Keratinocyte (primary cell): ENCODE measurements around the gene NSMCE1. TPM values are rescaled to one million over a fixed set of nuclear protein-coding genes. Genes with fewer than 3 reads are reported as not detected.
"Not testable (repeated sequence)": the region's sequence is repeated elsewhere in the genome, so short reads cannot be mapped to it uniquely, and the experiment has no call there.

ENCODE experiments used
- DNase-seq: peaks from one replicate; pipeline ENCODE4 v3.0.0-alpha.2; 2011; ENCODE audit warnings: low read depth, missing footprints, low spot score
- FAIRE-seq: peaks from 2 replicates; lab custom pipeline; 2011; peaks lifted over from hg19 to GRCh38; lab: Jason Lieb, UNC
- H2AFZ ChIP-seq: 2 replicates; pipeline ENCODE4 v1.6.0; 2012; ENCODE audit warnings: low read length, control low read depth, inconsistent platforms; ENCODE audit not compliant: control insufficient read depth
- H3K27ac ChIP-seq: 2 replicates; pipeline ENCODE4 v1.5.1; 2011; ENCODE audit warnings: low read length; ENCODE audit not compliant: control insufficient read depth, insufficient read depth
- H3K27me3 ChIP-seq: 3 replicates; pipeline ENCODE4 v1.6.0; 2011; ENCODE audit warnings: low read length; ENCODE audit not compliant: control insufficient read depth, insufficient read depth; ENCODE audit errors: extremely low read depth
- H3K36me3 ChIP-seq, 2 experiments: 2 replicates in 1 of 2; 3 replicates in 1 of 2; pipeline ENCODE4 v1.5.1; 2011; ENCODE audit warnings: low read length in 2 of 2, mild to moderate bottlenecking in 1 of 2; ENCODE audit not compliant: control insufficient read depth in 2 of 2, insufficient read depth in 2 of 2; ENCODE audit errors: extremely low read depth in 1 of 2
- H3K4me1 ChIP-seq: 3 replicates; pipeline ENCODE4 v1.5.1; 2011; ENCODE audit warnings: low read length; ENCODE audit not compliant: control insufficient read depth, insufficient read depth; ENCODE audit errors: extremely low read depth
- H3K4me2 ChIP-seq: 3 replicates; pipeline ENCODE4 v1.6.0; 2011; ENCODE audit warnings: low read depth, low read length; ENCODE audit not compliant: control insufficient read depth, insufficient read depth; ENCODE audit errors: extremely low read depth
- H3K4me3 ChIP-seq, 3 experiments: fragments of 200-600 bp in 1 of 3; sonication (generic) in 1 of 3; 2 replicates in 2 of 3; 3 replicates in 1 of 3; pipeline ENCODE4 v1.5.1; 2011 to 2016; ENCODE audit warnings: low read length in 3 of 3, mild to moderate bottlenecking in 3 of 3, control low read depth in 2 of 3, inconsistent platforms in 1 of 3, low read depth in 1 of 3, mixed read lengths in 1 of 3, mixed run types in 1 of 3, moderate library complexity in 1 of 3; ENCODE audit not compliant: control insufficient read depth in 2 of 3, insufficient read depth in 2 of 3; ENCODE audit errors: extremely low read depth in 1 of 3
- H3K79me2 ChIP-seq: 2 replicates; pipeline ENCODE4 v1.6.0; 2012; ENCODE audit warnings: low read length; ENCODE audit not compliant: control insufficient read depth, insufficient read depth
- H3K9ac ChIP-seq: 3 replicates; pipeline ENCODE4 v1.6.0; 2011; ENCODE audit warnings: low read length; ENCODE audit not compliant: control insufficient read depth, insufficient read depth; ENCODE audit errors: extremely low read depth
- H3K9me1 ChIP-seq: 3 replicates; pipeline ENCODE4 v1.6.0; 2011; ENCODE audit warnings: low read length; ENCODE audit not compliant: control insufficient read depth, insufficient read depth; ENCODE audit errors: extremely low read depth
- H3K9me3 ChIP-seq: 2 replicates; pipeline ENCODE4 v1.5.1; 2012; ENCODE audit warnings: low read depth, low read length; ENCODE audit not compliant: control insufficient read depth
- H4K20me1 ChIP-seq: 3 replicates; pipeline ENCODE4 v1.6.0; 2011; ENCODE audit warnings: low read length; ENCODE audit not compliant: control insufficient read depth, insufficient read depth; ENCODE audit errors: extremely low read depth
- CTCF ChIP-seq, 3 experiments: IDR thresholded peaks in 1 of 3; conservative IDR thresholded peaks in 1 of 3; optimal IDR thresholded peaks in 1 of 3; 2 replicates in 2 of 3; 3 replicates in 1 of 3; pipeline versions ENCODE3 to v1.5.1; 2011; ENCODE audit warnings: low read length in 3 of 3, mild to moderate bottlenecking in 3 of 3, moderate library complexity in 2 of 3, control low read depth in 1 of 3, inconsistent platforms in 1 of 3; ENCODE audit not compliant: insufficient read depth in 2 of 3; ENCODE audit errors: extremely low read depth in 1 of 3
- EZH2 ChIP-seq: IDR thresholded peaks from one replicate; pipeline ENCODE4 v1.6.1; 2012; ENCODE audit warnings: inconsistent platforms, mild to moderate bottlenecking, low read length, moderate library complexity
- dilution Hi-C: fragments of 300-500 bp; cut with MboI; formaldehyde crosslinking; loops from one replicate; pipeline ENCODE4 v1.7.0; 2020; ENCODE audit warnings: low sequenced_read_pairs; ENCODE audit not compliant: extremely low pct_ligation_motif_present
- polyA plus RNA-seq, 5 experiments: library from polyadenylated mRNA; depleted of rRNA in 3 of 5; stranded (reverse) in 3 of 5; stranded (forward) in 1 of 5; unstranded in 1 of 5; fragments of >200 nt; gene quantifications; 1 replicate in 1 of 5; 2 replicates in 3 of 5; 3 replicates in 1 of 5; pipeline versions ENCODE4 v1.2.1 to v1.2.3, GENCODE V29; 2011 to 2012; ENCODE audit warnings: missing spikeins in 2 of 5, low read depth in 1 of 5, low replicate concordance in 1 of 5

Gene NSMCE1
- polyA plus RNA-seq, 1 donor (not counting 4 experiments of a cell fraction or from before 2014, with no cell fraction given): 55.9 TPM

DNA sequence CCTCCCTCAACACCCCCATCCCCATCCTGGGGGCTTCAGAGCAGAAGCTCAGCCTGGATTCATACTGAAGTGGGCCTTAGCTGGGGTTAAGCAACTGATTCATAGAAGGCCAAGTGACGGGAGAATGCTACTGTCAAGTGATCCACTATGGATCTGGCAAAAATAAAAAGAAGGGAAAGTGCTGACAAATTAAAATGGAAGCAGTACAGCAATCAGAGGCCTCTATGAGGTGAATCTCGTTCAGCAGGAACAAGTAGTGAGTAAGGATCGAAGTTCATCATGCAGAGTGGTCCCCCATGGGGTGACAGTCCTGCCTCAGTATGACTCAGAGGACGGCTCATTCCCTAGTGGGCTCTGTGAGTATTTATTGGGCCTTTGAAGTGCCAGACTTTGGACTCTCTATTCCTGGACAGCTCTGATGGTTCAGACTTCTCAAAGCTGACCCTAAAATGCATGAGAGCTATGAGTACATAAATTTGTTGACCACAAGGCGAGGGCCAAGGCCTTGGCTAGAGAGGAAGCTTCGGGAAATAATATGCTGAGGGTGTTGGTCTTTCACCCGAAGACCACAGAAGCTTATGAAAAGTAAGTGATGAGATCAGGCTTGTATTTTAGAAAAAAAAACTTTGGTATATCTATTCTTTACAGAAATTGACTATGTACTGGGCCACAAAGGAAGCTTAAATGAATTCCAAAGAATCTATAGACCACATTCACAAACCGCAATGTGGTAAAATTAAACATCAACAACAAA, 5.3 kb upstream of the NSMCE1 start:
- H3K4me2 ChIP-seq: no peak overlapping the region
- dilution Hi-C loops: no loop called here
- TF ChIP-seq CTCF (optimal IDR thresholded peaks at IDR 0.05 in 1 of 3, IDR thresholded peaks at IDR 0.05 in 1 of 3, conservative IDR thresholded peaks at IDR 0.05 in 1 of 3; ENCODE audit: extremely low read depth in 1 of 3, insufficient read depth in 2 of 3, low read length in 3 of 3) (no peak), EZH2 (no peak)
- no peaks in the 10 kb centered on the region for H4K20me1 ChIP-seq
- no peak overlapping the region for H3K9ac ChIP-seq
- H3K27ac ChIP-seq: no peak overlapping the region
- no peaks in the 10 kb centered on the region for H3K36me3 ChIP-seq
- no peaks in the 10 kb centered on the region for H3K79me2 ChIP-seq
- H3K9me1 ChIP-seq: no peaks in the 10 kb centered on the region
- FAIRE-seq (no peak), DNase-seq (no peak)
- H3K27me3 ChIP-seq: no peaks in the 10 kb centered on the region
- no peaks in the 10 kb centered on the region for H3K9me3 ChIP-seq
- H2AFZ ChIP-seq: no peak overlapping the region
- H3K4me3 ChIP-seq: no peak overlapping the region
- peaks cover 9% of the 10 kb centered on the region for H3K4me1 ChIP-seq

- Histone ChIP-seq H3K27ac (no peak overlapping the region), H3K9me3 (no peaks in the 10 kb centered on the region), H3K4me3 (no peak overlapping the region), H3K36me3 (no peaks in the 10 kb centered on the region), H3K9me1 (no peaks in the 10 kb centered on the region), H3K4me2 (no peak overlapping the region), H2AFZ (no peak overlapping the region), H3K9ac (no peak overlapping the region), H3K4me1 (peaks cover 11% of the 10 kb centered on the region), H3K79me2 (peaks cover 3% of the 10 kb centered on the region), H4K20me1 (no peaks in the 10 kb centered on the region), H3K27me3 (no peaks in the 10 kb centered on the region)
- TF ChIP-seq EZH2: no peak
- TF ChIP-seq CTCF (optimal IDR thresholded peaks at IDR 0.05 in 1 of 3, IDR thresholded peaks at IDR 0.05 in 1 of 3, conservative IDR thresholded peaks at IDR 0.05 in 1 of 3; ENCODE audit: extremely low read depth in 1 of 3, insufficient read depth in 2 of 3, low read length in 3 of 3): no peak
- no peak for FAIRE-seq
- DNase-seq: no peak
- dilution Hi-C loops: no loop called here
Measured at GRCh38 chr16:27273330-27273669, 4.7 kb upstream of the NSMCE1 start.

DNA sequence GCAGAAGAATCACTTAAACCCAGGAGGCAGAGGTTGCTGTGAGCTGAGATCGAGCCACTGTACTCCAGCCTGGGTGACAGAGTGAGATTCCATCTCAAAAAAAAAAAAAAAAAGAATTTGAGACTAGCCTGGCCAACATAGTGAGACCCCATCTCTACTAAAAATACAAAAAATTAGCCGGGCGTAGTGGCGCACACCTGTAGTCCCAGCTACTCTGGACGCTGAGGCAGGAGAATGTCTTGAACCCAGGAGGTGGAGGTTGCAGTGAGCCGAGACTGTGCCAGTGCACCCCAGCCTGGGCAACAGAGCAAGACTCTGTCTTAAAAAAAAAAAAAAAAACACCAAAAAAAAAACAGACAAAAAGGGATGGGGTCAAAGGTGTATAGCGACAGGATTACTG, 4.1 kb upstream of the NSMCE1 start:
- H3K27ac ChIP-seq, dilution Hi-C loops, H3K9me1 ChIP-seq, H3K9me3 ChIP-seq, H2AFZ ChIP-seq, H4K20me1 ChIP-seq, FAIRE-seq, H3K4me2 ChIP-seq, DNase-seq, H3K79me2 ChIP-seq, H3K4me3 ChIP-seq, H3K36me3 ChIP-seq, H3K9ac ChIP-seq, H3K27me3 ChIP-seq: not testable (repeated sequence)
- peaks cover 12% of the 10 kb centered on the region for H3K4me1 ChIP-seq
